Activated CD8-positive, alpha-beta memory T cell treated with anti-CD3 and anti-CD28 coated beads for 4 hours (primary cell): Measurements from ENCODE around the gene OR2T10.
"Not testable (repeated sequence)": the region's sequence is repeated elsewhere in the genome, so short reads cannot be mapped to it uniquely, and the experiment has no call there.

Source experiments
- DNase-seq, 2 donors: peaks; one replicate each; pipeline ENCODE4 v3.0.0-alpha.2; 2020; ENCODE audit warnings: low read depth in 2 of 2

The OR2T10 gene, protein sequence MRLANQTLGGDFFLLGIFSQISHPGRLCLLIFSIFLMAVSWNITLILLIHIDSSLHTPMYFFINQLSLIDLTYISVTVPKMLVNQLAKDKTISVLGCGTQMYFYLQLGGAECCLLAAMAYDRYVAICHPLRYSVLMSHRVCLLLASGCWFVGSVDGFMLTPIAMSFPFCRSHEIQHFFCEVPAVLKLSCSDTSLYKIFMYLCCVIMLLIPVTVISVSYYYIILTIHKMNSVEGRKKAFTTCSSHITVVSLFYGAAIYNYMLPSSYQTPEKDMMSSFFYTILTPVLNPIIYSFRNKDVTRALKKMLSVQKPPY

DNA sequence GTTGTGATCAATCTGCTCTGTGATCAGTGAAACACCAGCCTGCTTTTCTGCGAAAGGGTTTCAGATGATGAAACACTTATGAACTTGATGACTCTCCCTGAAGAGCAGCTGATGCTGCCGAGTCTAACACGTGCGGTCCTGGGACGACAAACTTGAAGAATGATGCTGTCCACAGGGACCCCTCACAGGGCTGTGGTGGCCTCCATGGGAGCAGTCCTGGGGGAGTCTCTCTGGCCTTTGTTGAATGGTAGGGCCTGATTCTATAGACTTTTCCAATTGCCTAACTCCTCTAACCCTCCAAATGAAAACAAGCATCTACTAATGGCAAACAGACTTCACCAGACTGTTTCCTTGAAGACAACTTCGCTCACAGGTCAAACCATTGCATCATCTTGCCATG, at the start of gene OR2T10:
TSS of gene OR2T10 (minus strand) at position 112 of the 400 bp plus-strand sequence. CDS start 3,932 bp downstream, outside the sequence.
- no peak for DNase-seq

GRCh38 chr1:248645178-248645577, 47.7 kb upstream of the OR2T10 start, which contains the start of gene OR2T35:
Gene OR2T35, minus strand, starts transcription at chr1:248645278. Its CDS starts 6,020 bp downstream, at chr1:248639258.
- DNase-seq = not testable (repeated sequence)

GRCh38 chr1:248642971-248643651, 45.6 kb upstream of the OR2T10 start:
- DNase-seq = not testable (repeated sequence)

- DNase-seq = not testable (repeated sequence)
These were observed 44.1 kb upstream of the OR2T10 start for GRCh38 chr1:248641583-248641982.

DNA sequence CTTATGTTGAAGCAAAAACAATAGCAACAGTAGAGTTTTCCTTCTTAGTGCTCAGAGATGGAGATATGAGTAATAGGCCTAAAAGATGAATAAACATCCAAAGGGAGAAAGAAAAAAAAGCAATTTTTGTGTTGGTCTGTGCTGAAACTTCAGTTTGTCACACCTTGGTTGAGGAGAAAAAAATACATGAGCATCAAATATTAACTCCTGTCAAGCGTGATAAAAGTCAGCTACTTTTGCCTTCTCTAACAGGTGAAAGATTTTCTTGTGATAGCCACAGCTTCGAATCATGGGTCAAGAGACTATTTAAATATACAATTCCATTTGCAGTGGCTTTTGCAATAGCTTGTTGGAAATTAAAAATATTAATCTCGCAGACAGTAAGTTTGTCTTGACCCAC, 43.4 kb upstream of the OR2T10 start:
- not testable (repeated sequence) for DNase-seq

DNA sequence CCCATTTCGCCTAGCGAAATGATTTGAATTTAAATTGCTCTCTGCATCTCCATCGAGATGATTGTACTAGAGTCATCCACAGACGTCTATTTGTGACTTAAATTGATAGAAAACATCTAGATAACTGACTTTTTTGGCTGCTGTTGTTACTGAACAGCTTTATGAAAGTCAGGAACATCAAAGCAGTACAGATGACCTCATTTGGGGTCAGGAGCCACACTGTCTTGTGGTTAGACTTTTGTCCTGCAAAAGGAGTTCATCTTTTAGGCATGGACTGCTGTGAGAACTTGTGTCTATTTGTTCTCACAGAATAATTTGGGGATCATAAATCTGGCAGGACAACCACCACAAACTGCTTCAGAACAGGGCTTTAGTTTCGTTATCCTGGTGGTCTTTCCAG, 42.2 kb upstream of the OR2T10 start:
- DNase-seq = not testable (repeated sequence)

GRCh38 chr1:248636612-248637011, 39.1 kb upstream of the OR2T10 start:
- not testable (repeated sequence) for DNase-seq

GRCh38 chr1:248634991-248635390, 37.5 kb upstream of the OR2T10 start, which contains the start of gene OR2T11:
Gene OR2T11, minus strand, starts transcription at chr1:248635091. Its CDS starts 7,963 bp downstream, at chr1:248627128.
- DNase-seq = not testable (repeated sequence)

DNA sequence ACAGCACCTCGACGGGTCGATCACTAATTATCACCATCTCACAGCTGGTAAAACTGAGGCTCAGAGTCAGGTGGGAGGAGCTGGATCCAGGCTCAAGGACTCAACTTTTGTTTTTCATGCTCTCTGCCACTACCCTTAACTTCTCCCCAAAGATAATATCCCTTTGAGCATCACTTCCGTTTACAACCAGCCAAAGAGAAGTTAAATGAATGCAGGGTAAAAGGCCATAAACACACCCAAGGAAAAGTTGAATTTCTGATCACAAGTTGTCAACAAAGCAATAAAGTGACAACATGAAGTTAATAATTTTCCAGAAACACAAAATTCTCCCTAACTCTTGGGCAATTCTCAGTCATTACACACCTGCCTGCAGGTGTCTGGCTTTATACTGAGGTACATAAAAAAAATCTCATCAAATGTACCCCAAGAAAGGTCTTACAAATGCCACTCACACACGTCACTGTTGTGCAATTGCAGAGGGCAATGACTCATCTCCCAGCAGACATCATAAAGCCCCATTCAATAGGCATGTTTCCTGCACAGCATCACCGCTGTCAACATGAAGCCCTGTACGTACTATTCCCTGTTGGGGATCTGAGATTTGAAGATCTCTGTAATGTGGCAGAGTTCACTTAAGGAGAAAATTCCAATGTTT, 34.0 kb upstream of the OR2T10 start:
- no peak for DNase-seq

DNA sequence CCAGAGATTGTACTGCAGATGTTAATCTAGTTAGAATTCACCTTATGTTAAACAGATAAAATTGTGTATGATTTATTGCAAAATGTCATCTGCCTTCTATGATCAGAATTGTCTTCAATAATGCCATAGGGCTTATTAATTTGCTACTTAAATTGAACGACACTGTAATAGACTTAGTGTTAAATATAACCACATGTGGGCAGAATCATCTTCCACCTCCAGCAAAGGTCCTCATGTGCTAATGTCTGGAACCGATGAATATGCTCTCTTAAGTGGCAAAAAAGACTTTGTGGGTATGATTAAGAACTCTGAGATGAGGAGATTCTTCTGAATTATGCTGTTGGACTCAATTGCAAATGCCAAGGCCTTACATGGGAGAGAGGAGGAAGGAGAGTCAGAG, 33.1 kb upstream of the OR2T10 start:
- no peak for DNase-seq

- no peak for DNase-seq
These were observed 30.7 kb upstream of the OR2T10 start for GRCh38 chr1:248627971-248628844.

- DNase-seq = no peak
These were observed 28.5 kb upstream of the OR2T10 start for GRCh38 chr1:248625971-248626370.

DNA sequence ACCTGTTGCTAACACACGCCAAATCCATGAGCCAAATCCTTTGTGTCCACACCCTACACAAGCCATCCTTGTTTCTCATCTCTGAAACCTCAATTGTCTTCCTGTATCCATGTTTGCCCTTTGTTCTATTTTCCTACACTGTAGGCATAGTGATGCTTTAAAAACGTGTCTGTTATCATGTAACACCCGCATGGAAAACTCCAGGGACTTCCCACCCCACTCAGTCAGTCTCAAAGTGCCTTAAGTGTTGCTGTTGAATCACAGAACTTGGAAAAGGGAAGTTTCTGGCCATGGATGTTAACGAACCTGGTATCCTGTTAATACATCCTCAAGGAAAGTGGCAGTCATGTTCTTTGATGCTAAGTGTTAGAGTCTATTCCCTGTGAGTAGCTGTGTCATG, 27.7 kb upstream of the OR2T10 start:
- no peak for DNase-seq

DNA sequence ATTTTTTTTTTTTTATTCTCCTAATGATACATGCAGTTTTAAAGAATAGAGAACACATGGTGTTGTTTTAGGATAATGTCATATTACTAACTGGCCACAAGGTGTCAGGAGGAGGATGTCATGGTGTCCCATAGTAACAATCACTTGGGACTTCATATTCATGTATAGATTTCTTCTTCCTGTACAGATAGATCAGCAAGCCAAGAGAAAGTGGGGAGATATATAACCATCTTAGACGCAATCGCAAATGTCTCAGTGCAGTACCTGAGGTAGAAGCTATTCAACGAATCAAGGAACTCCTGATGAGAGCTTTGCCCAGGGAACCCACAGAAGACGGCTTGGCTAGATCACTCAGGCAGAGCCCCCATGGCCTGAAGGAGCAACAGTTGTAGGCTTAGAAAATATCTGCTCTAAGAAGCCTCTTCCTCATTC, 25.1 kb upstream of the OR2T10 start:
- no peak for DNase-seq

GRCh38 chr1:248621770-248622169, 24.3 kb upstream of the OR2T10 start:
- DNase-seq = no peak

- DNase-seq = peak in 1 of 2 donors; percentile 17
These were observed 21.4 kb upstream of the OR2T10 start for GRCh38 chr1:248618878-248619277.

- DNase-seq = no peak
These were observed 20.6 kb upstream of the OR2T10 start for GRCh38 chr1:248618119-248618518.

- DNase-seq = no peak
These were observed 16.2 kb upstream of the OR2T10 start for GRCh38 chr1:248613742-248614141.

DNA sequence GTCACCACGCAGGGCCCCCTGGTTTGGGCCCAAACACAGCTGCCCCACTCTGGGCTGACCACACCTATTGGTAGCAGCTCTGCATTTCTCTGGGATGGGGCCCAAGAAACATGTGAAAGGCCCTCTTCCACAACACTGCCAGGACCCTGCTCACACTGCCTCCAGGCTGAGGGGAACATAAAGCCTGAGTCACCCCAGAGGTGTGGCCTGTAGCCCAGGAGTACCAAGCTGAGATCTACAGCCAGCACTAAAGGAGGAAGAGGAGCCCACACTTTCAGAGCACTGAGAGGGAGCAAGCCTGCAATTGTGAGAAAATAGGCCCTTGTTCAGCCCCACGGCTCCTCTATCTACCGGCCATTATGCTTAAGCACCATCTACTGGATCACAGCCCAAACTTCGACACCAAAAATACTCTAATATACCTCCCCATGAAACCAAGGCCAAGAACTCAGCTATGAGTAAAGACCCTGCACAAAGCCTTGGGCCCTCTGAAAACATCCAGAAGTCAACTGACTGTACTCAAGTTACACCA, 14.4 kb upstream of the OR2T10 start:
- no peak for DNase-seq

DNA sequence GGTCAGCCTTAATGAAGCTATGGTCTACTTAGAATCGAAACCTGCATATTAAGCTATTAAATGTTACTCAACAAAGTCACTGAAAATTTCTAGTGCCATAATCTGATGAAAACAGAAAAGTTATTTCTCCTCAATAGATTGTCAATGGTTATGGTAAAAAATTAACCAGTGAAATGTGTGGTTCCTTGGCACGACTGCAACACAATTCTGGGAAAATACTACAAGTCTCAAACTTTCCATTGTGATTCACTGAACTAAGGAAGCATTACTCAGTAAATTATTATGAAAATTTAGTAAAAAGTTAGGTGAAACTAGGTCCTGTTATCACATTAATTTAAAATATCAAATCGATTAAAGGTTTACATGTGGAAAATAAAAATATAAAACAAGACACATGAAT, 12.8 kb upstream of the OR2T10 start:
- DNase-seq = no peak

GRCh38 chr1:248599396-248599795, 1.9 kb upstream of the OR2T10 start:
- DNase-seq = no peak
